HL-60/S4 treated with phorbol 12-myristate 13-acetate at 8.2 ng/mL for 4 days and 3 days (cell line): ENCODE data around the gene RPS16.
"Not testable (repeated sequence)": the region's sequence is repeated elsewhere in the genome, so short reads cannot be mapped to it uniquely, and the experiment has no call there.

Experiments
- in situ Hi-C: fragments of 300-500 bp; cut with MboI; formaldehyde crosslinking; loops from 2 replicates; pipeline ENCODE4 v1.15.0; 2022; ENCODE audit warnings: low sequenced_read_pairs

Gene RPS16

GRCh38 chr19:39435499-39436349, at the start of gene RPS16:
RPS16 (minus strand) TSS chr19:39435949; CDS start chr19:39435895, 54 bp downstream.
- in situ Hi-C loops, result no loop called here

GRCh38 chr19:39483141-39483540, 47.4 kb upstream of the RPS16 start:
- in situ Hi-C loops, result no loop called here

GRCh38 chr19:39481676-39482075, 45.9 kb upstream of the RPS16 start:
- in situ Hi-C loops, result no loop called here

- in situ Hi-C loops, result no loop called here
These were observed 45.4 kb upstream of the RPS16 start for GRCh38 chr19:39481229-39481545.

- in situ Hi-C loops, result no loop called here
These were observed 44.8 kb upstream of the RPS16 start, which contains the start of gene TIMM50 for GRCh38 chr19:39480337-39481228. TIMM50 (plus strand) TSS chr19:39480838; CDS start chr19:39480854, 16 bp downstream.

- in situ Hi-C loops, result no loop called here
These were observed 44.2 kb upstream of the RPS16 start for GRCh38 chr19:39479916-39480315.

- in situ Hi-C loops, result not testable (repeated sequence)
These were observed 43.6 kb upstream of the RPS16 start for GRCh38 chr19:39479319-39479801.

- in situ Hi-C loops, result no loop called here
These were observed 40.0 kb upstream of the RPS16 start for GRCh38 chr19:39475748-39476147.

GRCh38 chr19:39474139-39474620, 38.4 kb upstream of the RPS16 start:
- in situ Hi-C loops, result no loop called here

- in situ Hi-C loops, result no loop called here
These were observed 37.8 kb upstream of the RPS16 start for GRCh38 chr19:39473443-39473960.

- in situ Hi-C loops, result no loop called here
These were observed 37.1 kb upstream of the RPS16 start for GRCh38 chr19:39472746-39473442.

- in situ Hi-C loops, result no loop called here
These were observed 36.2 kb upstream of the RPS16 start for GRCh38 chr19:39471756-39472536.

GRCh38 chr19:39470724-39471339, 35.1 kb upstream of the RPS16 start:
- in situ Hi-C loops, result no loop called here

GRCh38 chr19:39469567-39469966, 33.8 kb upstream of the RPS16 start:
- in situ Hi-C loops, result no loop called here

- in situ Hi-C loops, result no loop called here
These were observed 33.3 kb upstream of the RPS16 start for GRCh38 chr19:39469036-39469435.

- in situ Hi-C loops, result no loop called here
These were observed 32.2 kb upstream of the RPS16 start for GRCh38 chr19:39467941-39468340.

- in situ Hi-C loops, result no loop called here
These were observed 30.4 kb upstream of the RPS16 start for GRCh38 chr19:39465956-39466747.

GRCh38 chr19:39463403-39463802, 27.7 kb upstream of the RPS16 start:
- in situ Hi-C loops, result no loop called here

- in situ Hi-C loops, result not testable (repeated sequence)
These were observed 15.5 kb upstream of the RPS16 start for GRCh38 chr19:39451257-39451656.
